Coronary artery (tissue), 2 donors: ENCODE data around the gene C1QTNF5.

ENCODE experiments used
- DNase-seq: peaks from one replicate; pipeline ENCODE4 v3.0.0-alpha.2; 2017; ENCODE audit warnings: low spot score
- H3K27ac ChIP-seq, 2 donors: fragments of 200-600 bp; sonication (generic); one replicate each; pipeline ENCODE4 v1.5.1; 2016 to 2019
- H3K4me3 ChIP-seq: fragments of 200-600 bp; sonication (generic); 2 replicates; pipeline ENCODE4 v1.5.1; 2016; ENCODE audit warnings: mild to moderate bottlenecking, moderate library complexity
- TF ChIP-seq, protein P1 (sequence below): fragments of 200-600 bp; sonication (generic); IDR thresholded peaks from one replicate; pipeline ENCODE4 v1.5.1; 2019; ENCODE audit warnings: antibody characterized with exemption

C1QTNF5 gene

DNA sequence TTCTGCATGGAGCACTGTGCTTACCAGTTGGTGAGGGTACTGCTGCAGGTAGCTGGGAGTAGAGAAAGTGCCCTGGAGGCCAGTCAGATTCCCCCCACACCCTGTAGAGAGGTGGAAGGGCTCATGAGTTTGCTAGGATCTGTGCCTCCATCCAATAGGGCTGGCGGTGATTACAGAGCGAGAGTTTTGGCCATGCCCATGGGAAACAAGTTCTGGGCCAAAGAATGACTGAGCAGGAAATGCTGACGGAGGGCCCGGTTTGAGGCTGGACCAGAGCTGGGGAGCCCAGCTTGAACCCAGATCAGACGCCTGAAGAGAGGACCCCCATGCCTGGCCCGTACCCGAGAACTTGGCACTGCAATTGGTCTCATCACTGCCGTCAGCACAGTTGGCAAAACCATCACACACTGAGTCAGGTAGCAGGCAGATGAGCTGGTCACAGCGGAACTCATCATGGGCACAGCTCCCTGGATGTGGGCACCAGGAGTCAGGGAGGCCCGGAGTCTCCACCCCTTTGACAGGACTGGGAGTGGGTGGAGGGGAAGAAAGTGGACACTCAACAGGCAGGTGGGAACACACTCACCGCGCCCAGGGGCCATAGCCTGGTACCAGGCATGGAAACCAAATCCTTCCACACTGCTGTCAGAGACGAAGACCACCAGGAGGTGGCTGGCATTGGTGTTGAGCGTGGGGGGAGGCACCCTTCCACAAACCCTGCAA lies 3.8 kb upstream of the C1QTNF5 start:
- DNase-seq = no peak
- TF ChIP-seq, protein P1, sequence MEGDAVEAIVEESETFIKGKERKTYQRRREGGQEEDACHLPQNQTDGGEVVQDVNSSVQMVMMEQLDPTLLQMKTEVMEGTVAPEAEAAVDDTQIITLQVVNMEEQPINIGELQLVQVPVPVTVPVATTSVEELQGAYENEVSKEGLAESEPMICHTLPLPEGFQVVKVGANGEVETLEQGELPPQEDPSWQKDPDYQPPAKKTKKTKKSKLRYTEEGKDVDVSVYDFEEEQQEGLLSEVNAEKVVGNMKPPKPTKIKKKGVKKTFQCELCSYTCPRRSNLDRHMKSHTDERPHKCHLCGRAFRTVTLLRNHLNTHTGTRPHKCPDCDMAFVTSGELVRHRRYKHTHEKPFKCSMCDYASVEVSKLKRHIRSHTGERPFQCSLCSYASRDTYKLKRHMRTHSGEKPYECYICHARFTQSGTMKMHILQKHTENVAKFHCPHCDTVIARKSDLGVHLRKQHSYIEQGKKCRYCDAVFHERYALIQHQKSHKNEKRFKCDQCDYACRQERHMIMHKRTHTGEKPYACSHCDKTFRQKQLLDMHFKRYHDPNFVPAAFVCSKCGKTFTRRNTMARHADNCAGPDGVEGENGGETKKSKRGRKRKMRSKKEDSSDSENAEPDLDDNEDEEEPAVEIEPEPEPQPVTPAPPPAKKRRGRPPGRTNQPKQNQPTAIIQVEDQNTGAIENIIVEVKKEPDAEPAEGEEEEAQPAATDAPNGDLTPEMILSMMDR = no peak
- H3K27ac ChIP-seq = no peak overlapping the region
- no peak overlapping the region for H3K4me3 ChIP-seq

DNA sequence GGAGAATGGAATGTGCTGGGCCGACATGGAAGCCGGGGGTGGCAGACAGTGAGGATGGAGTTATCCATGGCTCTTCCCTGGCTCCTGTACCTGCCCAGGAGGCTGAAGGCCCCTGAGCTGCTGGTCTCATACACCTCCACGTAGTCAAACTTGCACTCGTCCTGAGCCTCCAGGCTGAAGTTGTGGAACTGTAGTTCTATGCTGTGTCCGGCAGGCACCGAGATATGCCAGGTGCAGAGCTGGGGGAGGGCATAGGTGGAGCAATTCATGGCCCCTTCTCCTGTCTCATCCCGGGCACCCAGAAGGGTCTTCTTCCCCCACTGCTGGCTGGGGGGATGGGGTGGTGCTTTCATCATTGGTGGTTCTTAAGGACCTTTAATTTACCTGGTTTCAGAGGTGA lies 3.0 kb upstream of the C1QTNF5 start:
- no peak for DNase-seq
- TF ChIP-seq, protein P1 = no peak
- Histone ChIP-seq H3K27ac (no peak overlapping the region), H3K4me3 (no peak overlapping the region)

DNA sequence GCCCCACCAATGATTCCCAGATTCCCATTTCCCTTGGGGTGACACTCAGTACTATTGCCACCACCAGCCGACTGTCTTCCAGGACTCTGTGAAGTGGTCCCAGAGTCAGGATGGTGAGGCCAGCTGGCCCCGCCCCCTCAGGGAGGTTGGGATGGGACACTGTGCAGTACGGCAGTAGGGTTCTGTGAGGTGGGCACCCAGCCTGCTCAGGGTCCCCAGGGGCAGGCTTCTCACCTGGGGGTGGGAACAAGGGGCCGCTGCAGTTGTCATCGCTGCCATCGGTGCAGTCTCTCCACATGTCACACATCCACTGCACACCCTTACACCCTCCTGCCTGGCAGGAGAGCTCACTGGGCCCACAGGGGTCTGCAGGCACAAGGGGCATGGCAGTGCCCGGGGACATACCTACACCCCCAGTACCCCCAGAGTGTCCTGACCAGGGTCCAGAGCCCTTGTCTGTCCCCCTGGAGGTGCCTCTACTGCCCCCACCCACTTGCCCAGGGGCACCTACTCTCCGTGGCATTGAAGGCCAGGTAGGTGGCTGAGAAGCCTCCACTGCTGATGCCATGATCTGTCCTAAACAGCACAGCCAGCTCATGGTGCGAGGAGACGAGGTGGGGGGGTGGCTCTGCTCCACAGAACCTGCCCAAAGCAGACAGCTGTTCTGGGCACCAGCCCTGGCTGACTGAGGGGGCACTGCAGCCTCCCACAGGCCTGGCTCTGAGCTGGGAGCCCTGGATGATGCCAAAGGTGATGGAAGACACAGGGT lies 1.9 kb upstream of the C1QTNF5 start:
- no peak for DNase-seq
- Histone ChIP-seq H3K27ac (no peak overlapping the region), H3K4me3 (no peak overlapping the region)
- TF ChIP-seq, protein P1 = no peak

DNA sequence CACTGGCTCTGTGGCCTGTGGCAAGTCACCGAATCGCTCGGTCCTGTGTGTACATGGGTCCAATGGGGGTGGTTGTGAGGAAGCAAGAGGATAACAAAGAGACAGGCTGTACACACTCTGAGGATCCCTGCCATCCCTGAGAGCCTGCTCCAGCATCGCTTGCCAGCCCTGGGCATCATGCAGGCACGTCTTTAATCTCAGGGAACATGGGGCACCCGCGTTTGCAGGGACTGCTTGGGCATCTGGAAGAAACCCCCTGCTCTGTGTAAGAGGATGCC lies 1.3 kb upstream of the C1QTNF5 start:
- TF ChIP-seq, protein P1 = no peak
- Histone ChIP-seq H3K4me3 (no peak overlapping the region), H3K27ac (no peak overlapping the region)
- no peak for DNase-seq

DNA sequence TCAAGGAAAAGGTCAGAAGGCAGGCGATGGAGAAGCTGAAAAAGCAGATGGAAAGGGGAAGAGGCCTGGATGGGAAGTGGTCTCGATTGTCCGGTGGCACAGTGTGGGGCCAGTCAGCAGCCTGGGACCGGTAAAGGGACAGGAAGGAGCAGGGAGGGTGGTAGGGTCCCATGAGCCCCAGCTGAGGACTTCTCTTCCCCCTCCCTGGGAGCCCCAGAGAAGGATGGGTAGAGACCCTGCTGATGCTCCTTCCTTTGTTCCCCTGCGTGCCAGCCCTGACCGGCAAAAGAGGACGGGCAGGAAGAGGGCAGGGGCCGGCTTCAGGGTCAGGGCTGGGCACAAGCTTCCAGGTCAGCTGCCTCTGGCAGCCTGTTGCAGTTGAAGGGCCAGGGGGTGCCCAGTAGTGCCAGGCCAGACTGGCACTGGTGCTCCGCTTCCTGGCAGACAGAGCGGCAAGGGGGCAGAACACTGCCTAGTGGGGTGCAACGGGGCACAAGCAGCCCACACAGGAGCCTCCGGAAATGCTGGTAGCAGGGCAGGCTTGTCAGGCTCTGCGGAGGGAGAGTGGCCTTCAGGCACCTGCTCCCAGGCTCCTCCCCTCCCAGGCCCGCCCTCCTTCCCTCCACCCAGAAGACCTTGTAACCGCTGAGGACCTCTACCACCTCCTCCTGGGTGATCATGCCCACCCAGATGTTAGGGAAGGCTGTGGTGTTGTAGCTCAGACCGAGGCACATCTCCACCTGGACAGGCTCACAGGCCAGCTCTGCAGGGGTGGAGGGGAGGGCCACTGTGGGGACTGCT lies 739 bp upstream of the C1QTNF5 start:
- Histone ChIP-seq H3K4me3 (peak overlapping the region; percentile 90), H3K27ac (peak overlapping the region; percentile 77 to 91)
- DNase-seq = peak; percentile 71
- TF ChIP-seq, protein P1 = no peak

DNA sequence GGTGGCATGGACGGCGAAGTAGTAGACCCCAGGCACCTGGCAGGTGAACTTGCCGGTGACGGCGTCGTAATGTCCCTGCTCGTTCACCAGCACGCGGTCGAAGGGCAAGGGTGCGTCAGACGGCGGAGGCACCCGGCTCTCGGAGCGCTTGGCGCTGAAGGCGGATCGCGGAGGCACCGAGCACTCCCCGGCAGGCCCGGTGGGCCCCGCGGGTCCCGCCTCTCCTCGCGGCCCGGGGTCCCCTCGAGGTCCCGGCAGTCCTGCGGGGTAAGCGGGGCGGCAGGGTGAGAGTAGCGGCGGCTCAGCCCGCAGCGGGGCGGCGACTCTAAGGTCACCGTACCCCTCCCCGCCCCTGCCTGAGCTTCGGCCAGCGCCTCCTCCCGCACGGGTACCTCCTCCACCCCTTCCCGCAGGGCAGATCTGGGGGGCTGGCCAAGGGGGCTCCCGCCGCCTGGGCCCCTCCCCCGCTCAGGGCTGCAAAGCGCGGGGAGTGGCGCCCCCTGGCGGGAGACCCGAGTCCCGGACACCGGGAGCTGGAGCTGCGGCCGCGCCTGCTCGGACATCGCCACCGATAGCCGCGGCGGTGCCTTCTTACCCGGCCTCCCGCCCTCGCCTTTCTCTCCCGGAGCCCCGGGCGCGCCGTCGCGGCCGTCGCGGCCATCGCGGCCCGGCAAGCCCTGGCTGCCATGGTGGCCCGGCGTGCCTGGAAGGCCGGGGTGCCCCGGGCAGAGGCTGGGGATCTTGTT lies 921 bp downstream of the C1QTNF5 start:
- no peak for DNase-seq
- TF ChIP-seq, protein P1 = peak; percentile 93
- H3K27ac ChIP-seq = peak overlapping the region; percentile 77 to 91
- H3K4me3 ChIP-seq = peak overlapping the region; percentile 90
